ENCODE measurements around the gene FLT4.

- TF ChIP-seq CTCF (IDR thresholded peaks at IDR 0.05; ENCODE audit: low read depth, low read length, poor library complexity, severe bottlenecking) (no peak), EZH2phosphoT487 (IDR thresholded peaks at IDR 0.05; ENCODE audit: borderline replicate concordance, low read length) (no peak)
Observed at GRCh38 chr5:180568914-180569313, 80.5 kb downstream of the FLT4 start.

Measured in DOHH2 (cell line).